GM12874 (cell line): ENCODE results near the gene AMH.

Experiments used
- CTCF ChIP-seq: IDR thresholded peaks from 2 replicates; pipeline ENCODE4 v1.5.1; 2011; ENCODE audit warnings: low read depth, mild to moderate bottlenecking, control low read depth, low read length, moderate library complexity; ENCODE audit not compliant: insufficient read depth

Gene AMH

GRCh38 chr19:2223959-2224358 is 25.2 kb upstream of the AMH start:
- no peak for TF ChIP-seq CTCF

- no peak for TF ChIP-seq CTCF
Observed at GRCh38 chr19:2224754-2225349, 24.3 kb upstream of the AMH start.

- TF ChIP-seq CTCF = no peak
Observed at GRCh38 chr19:2225415-2226050, 23.6 kb upstream of the AMH start.

- TF ChIP-seq CTCF = no peak
Observed at GRCh38 chr19:2226051-2226839, 22.9 kb upstream of the AMH start.

- TF ChIP-seq CTCF = no peak
Observed at GRCh38 chr19:2226840-2227360, 22.2 kb upstream of the AMH start.

- no peak for TF ChIP-seq CTCF
Observed at GRCh38 chr19:2227415-2228156, 21.5 kb upstream of the AMH start.
